Epithelial cell of proximal tubule (primary cell): ENCODE measurements around the gene MRPL47. TPM values are rescaled to one million over a fixed set of nuclear protein-coding genes. Genes with fewer than 3 reads are reported as not detected.

ENCODE experiments used
- DNase-seq: peaks from one replicate; pipeline ENCODE4 v3.0.0-alpha.2; 2011; ENCODE audit warnings: low read depth
- H3K4me3 ChIP-seq: 2 replicates; pipeline ENCODE4 v1.5.1; 2011; ENCODE audit warnings: low read depth, mild to moderate bottlenecking, low read length
- CTCF ChIP-seq: conservative IDR thresholded peaks from 2 replicates; pipeline ENCODE4 v1.5.1; 2012; ENCODE audit warnings: low read depth, mild to moderate bottlenecking, low read length
- total RNA-seq: library from RNA; depleted of rRNA; stranded (reverse); fragments of >200 nt; gene quantifications from 2 replicates; pipeline ENCODE4 v1.2.3, GENCODE V29; 2015

Gene MRPL47
- total RNA-seq, 1 donor from 2014 or later = 59.3 TPM

DNA sequence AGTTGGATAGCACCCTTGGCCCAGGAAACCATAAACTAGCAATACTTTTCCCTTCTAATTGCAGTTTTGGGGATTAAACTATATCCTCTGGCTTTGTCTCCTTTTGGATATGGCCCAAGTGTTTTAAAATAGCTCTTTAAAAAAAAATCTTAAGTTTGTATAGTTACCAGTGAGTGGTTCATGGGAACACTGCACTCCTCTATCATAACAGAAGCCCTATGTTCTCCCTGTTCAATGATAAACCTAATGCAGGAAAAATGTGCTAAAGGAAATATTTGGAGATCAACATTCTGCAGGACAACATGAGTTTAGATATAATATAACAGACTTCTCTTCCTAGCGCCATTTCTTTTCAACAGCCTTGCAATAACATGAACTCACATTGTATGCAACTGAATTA, 13.1 kb downstream of the MRPL47 start:
- DNase-seq = no peak
- no peak overlapping the region for H3K4me3 ChIP-seq
- TF ChIP-seq CTCF = no peak

- H3K4me3 ChIP-seq = no peak overlapping the region
- no peak for TF ChIP-seq CTCF
- no peak for DNase-seq
Observed at GRCh38 chr3:179590669-179591068, 13.8 kb downstream of the MRPL47 start.

DNA sequence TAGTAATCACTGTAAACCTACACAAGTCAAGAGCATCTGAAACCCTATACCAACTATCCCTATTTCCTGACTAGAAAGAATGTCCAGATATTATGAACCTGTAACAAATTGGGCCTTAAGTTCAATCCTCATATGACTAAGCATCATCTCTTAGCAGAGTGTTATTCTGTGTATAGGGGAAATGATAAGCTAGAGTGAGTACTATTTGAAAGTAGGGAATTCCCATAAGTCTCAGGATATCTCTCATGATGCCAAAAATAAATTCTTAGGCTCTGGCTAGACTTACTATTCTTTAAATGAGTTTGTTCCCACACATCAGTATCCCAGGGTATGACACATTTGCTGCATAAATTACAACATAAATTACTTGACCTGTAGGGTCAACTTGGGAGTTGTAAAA, 15.3 kb downstream of the MRPL47 start:
- TF ChIP-seq CTCF = no peak
- no peak overlapping the region for H3K4me3 ChIP-seq
- DNase-seq = no peak

GRCh38 chr3:179580992-179581391, 23.4 kb downstream of the MRPL47 start:
- DNase-seq = no peak
- TF ChIP-seq CTCF = no peak
- no peak overlapping the region for H3K4me3 ChIP-seq

DNA sequence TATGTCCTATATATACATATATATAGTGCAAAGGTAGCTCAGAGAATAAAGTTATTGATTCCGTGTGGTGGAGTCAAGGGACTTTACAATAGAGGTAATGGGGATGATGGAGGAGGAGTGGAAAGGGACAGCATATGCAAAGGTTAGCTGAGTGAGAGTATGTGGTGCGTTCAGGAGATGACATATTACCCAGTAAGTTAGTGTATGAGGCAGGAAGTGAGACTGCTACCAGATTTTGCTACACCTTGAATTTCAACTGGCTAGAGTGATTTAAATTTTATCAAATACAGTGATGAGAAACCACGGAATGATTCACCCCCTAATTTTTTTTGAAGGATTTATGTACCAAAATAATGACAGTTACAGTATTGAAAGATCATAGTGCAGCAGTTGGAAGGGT, 38.9 kb downstream of the MRPL47 start:
- no peak for TF ChIP-seq CTCF
- H3K4me3 ChIP-seq = no peak overlapping the region
- DNase-seq = no peak

DNA sequence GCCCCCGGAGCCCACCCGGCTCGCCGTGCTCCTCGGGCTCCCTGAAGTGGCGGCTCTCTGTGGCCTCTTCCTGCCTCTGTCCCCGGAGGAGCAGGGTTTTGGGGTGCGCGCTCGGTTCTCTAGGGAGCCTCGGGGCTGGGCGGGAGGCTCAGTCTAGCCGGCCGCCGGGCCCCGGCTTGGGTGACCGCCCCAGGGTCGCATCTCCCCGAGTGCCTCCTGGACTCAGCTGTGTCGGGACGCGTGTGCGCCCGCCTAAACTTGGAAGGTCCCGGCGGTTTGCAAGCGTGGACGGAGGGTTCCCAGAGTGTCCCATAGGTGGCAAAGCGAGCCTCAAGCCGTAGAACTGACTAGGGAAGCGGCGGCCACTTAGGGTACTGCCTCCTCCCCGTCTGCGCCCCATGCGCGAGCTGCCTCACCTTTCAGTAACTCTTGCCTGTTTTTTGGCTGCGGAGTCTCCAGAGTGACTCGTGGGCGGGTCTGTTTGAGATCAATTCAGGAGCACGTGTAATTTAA, 41.1 kb downstream of the MRPL47 start:
- peak overlapping the region; percentile 90 for H3K4me3 ChIP-seq
- no peak for DNase-seq
- peak; percentile 44 for TF ChIP-seq CTCF

DNA sequence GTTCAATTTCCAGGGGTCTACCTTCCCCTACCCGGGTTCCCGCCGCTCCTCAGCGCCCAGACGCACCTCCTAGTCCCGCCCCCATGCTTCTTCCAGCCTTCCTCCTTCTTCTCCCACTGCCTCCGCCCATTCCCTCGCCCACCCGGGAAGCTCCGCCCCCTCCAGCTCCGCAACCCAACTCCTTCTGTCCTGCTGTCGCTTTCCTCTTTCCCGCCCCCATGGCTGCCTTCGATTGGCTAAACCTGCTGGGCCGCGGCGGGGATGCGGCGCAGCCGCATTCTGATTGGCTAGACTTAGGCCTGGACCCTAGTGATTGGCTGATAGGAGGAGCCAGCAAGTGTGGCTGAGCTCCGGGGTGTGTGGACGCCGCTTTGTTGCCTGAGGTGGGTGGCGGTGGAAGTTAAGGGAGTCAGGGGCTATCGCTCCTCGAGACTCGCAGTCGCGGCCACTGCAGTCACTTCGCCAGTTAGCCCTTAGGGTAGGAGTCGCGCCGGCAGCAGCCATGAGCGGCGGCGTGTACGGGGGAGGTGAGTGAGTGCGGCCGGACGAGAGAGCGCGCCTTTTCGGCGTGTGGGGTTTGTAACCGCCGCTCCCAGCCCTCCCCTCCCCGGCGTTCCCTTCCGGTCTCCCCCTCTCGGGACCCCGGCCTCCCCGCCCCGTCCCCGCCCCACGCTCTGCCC, 41.7 kb downstream of the MRPL47 start, which contains the start of gene ACTL6A:
TSS of gene ACTL6A (plus strand) at position 336 of the 680 bp plus-strand sequence. CDS start at position 503, 167 bp downstream.
- H3K4me3 ChIP-seq = peak within 1 kb of the TSS; percentile 90
- no peak for TF ChIP-seq CTCF
- DNase-seq = peak; percentile 93
